CD14-positive monocyte (primary cell): ENCODE data around the gene SLC25A21. TPM values are rescaled to one million over a fixed set of nuclear protein-coding genes. Genes with fewer than 3 reads are reported as not detected.

ENCODE experiments used
- DNase-seq, 3 donors: peaks; one replicate each; pipeline ENCODE4 v3.0.0-alpha.2; 2011 to 2022
- H2AFZ ChIP-seq: 2 replicates; pipeline ENCODE4 v1.6.0; 2012; ENCODE audit warnings: mild to moderate bottlenecking, low read depth, low read length, inconsistent platforms; ENCODE audit not compliant: insufficient read depth, poor library complexity, severe bottlenecking
- H3K27ac ChIP-seq, 2 donors: 1 replicate in 1 of 2; 2 replicates in 1 of 2; pipeline ENCODE4 v1.5.1; 2012 to 2013; ENCODE audit warnings: low read length in 2 of 2, control low read depth in 1 of 2, inconsistent platforms in 1 of 2, low read depth in 1 of 2, mild to moderate bottlenecking in 1 of 2
- H3K27me3 ChIP-seq, 2 donors: one replicate each; pipeline versions ENCODE4 v1.6.0 to v1.6.1; 2011 to 2013; ENCODE audit warnings: low read length in 2 of 2; ENCODE audit not compliant: control insufficient read depth in 2 of 2, insufficient read depth in 2 of 2
- H3K36me3 ChIP-seq, 2 donors: replicated peaks in 1 of 2; 1 replicate in 1 of 2; 2 replicates in 1 of 2; pipeline versions ENCODE4 v1.5.1 to v1.6.1; 2012 to 2013; ENCODE audit warnings: low read length in 2 of 2, control low read depth in 1 of 2, inconsistent platforms in 1 of 2, mild to moderate bottlenecking in 1 of 2; ENCODE audit not compliant: insufficient read depth in 2 of 2, control insufficient read depth in 1 of 2
- H3K4me1 ChIP-seq, 2 donors: 1 replicate in 1 of 2; 2 replicates in 1 of 2; pipeline versions ENCODE4 v1.5.1 to v1.6.1; 2012 to 2013; ENCODE audit warnings: low read length in 2 of 2, control low read depth in 1 of 2, inconsistent platforms in 1 of 2, mild to moderate bottlenecking in 1 of 2, moderate library complexity in 1 of 2; ENCODE audit not compliant: insufficient read depth in 2 of 2, control insufficient read depth in 1 of 2
- H3K4me2 ChIP-seq: replicated peaks from 2 replicates; pipeline ENCODE3; 2012; ENCODE audit warnings: low read length, moderate library complexity, mild to moderate bottlenecking; ENCODE audit not compliant: poor library complexity, severe bottlenecking; ENCODE audit errors: extremely low read depth
- H3K4me3 ChIP-seq, 3 experiments: fragments of 200-600 bp in 1 of 3; sonication (generic) in 1 of 3; replicated peaks in 1 of 3; 1 replicate in 2 of 3; 2 replicates in 1 of 3; pipeline ENCODE4 v1.5.1; 2011 to 2013; ENCODE audit warnings: low read length in 3 of 3, mild to moderate bottlenecking in 3 of 3, control low read depth in 2 of 3, low read depth in 2 of 3, inconsistent platforms in 1 of 3, moderate library complexity in 1 of 3
- H3K79me2 ChIP-seq: 2 replicates; pipeline ENCODE4 v1.6.0; 2012; ENCODE audit warnings: mild to moderate bottlenecking, control low read depth, inconsistent platforms, low read length, moderate library complexity; ENCODE audit not compliant: insufficient read depth
- H3K9ac ChIP-seq: 2 replicates; pipeline ENCODE4 v1.6.0; 2017; ENCODE audit warnings: low read length, mild to moderate bottlenecking; ENCODE audit not compliant: insufficient read depth, poor library complexity, severe bottlenecking
- H3K9me3 ChIP-seq, 2 donors: replicated peaks in 1 of 2; 1 replicate in 1 of 2; 2 replicates in 1 of 2; pipeline versions ENCODE4 v1.5.1 to v1.6.1; 2012 to 2013; ENCODE audit warnings: low read length in 2 of 2, control low read depth in 1 of 2; ENCODE audit not compliant: control insufficient read depth in 1 of 2, insufficient read depth in 1 of 2
- H4K20me1 ChIP-seq: 2 replicates; pipeline ENCODE4 v1.6.0; 2012; ENCODE audit warnings: mild to moderate bottlenecking, low read length, control low read depth, moderate library complexity; ENCODE audit not compliant: insufficient read depth
- H3K27ac Mint-ChIP-seq, 7 donors: one replicate each; pipeline ENCODE4 v1.8.0; 2020; ENCODE audit warnings: mild to moderate bottlenecking in 7 of 7, mixed read lengths in 7 of 7, moderate library complexity in 6 of 7, inconsistent platforms in 2 of 7
- H3K27me3 Mint-ChIP-seq, 3 donors: one replicate each; pipeline ENCODE4 v1.8.0; 2021 to 2022; ENCODE audit warnings: low read depth in 3 of 3, mild to moderate bottlenecking in 3 of 3, mixed read lengths in 3 of 3, moderate library complexity in 3 of 3, inconsistent platforms in 1 of 3
- H3K36me3 Mint-ChIP-seq, 2 donors: one replicate each; pipeline ENCODE4 v1.8.0; 2020; ENCODE audit warnings: mixed read lengths in 2 of 2, inconsistent platforms in 1 of 2, mild to moderate bottlenecking in 1 of 2
- H3K4me1 Mint-ChIP-seq: one replicate; pipeline ENCODE4 v1.8.0; 2020; ENCODE audit warnings: mild to moderate bottlenecking, mixed read lengths
- H3K4me3 Mint-ChIP-seq, 2 donors: one replicate each; pipeline ENCODE4 v1.8.0; 2020; ENCODE audit warnings: mild to moderate bottlenecking in 2 of 2, mixed read lengths in 2 of 2, moderate library complexity in 1 of 2
- H3K9me3 Mint-ChIP-seq, 7 donors: one replicate each; pipeline ENCODE4 v1.8.0; 2020 to 2022; ENCODE audit warnings: mixed read lengths in 7 of 7, mild to moderate bottlenecking in 6 of 7, moderate library complexity in 6 of 7, inconsistent platforms in 2 of 7
- CTCF ChIP-seq: fragments of 200-600 bp; IDR thresholded peaks from one replicate; pipeline ENCODE4 v1.8.0; 2022; ENCODE audit warnings: antibody characterized with exemption, mild to moderate bottlenecking
- WGBS: methylation state at CpG from one replicate; pipeline ENCODE4 v1.1.5; 2013; ENCODE audit warnings: missing lambda C conversion rate; ENCODE audit not compliant: insufficient coverage; 5-methylcytosine and 5-hydroxymethylcytosine counted together
- intact Hi-C, 2 donors: fragments of 100-400 bp; cut with micrococcal nuclease; formaldehyde crosslinking; loops; one replicate each; pipeline versions ENCODE4 v1.15.0 to v1.15.1; 2023
- polyA plus RNA-seq, 3 donors: library from polyadenylated mRNA; depleted of rRNA in 1 of 3; unstranded in 2 of 3; stranded (reverse) in 1 of 3; fragments of 300-500 nt in 2 of 3; fragments of >200 nt in 1 of 3; fragmentation: Illumina TruSeq in 2 of 3; gene quantifications; 1 replicate in 2 of 3; 2 replicates in 1 of 3; pipeline ENCODE4 v1.2.3, GENCODE V29; 2012 to 2021

SLC25A21 gene
- polyA plus RNA-seq, 3 donors = not detected

DNA sequence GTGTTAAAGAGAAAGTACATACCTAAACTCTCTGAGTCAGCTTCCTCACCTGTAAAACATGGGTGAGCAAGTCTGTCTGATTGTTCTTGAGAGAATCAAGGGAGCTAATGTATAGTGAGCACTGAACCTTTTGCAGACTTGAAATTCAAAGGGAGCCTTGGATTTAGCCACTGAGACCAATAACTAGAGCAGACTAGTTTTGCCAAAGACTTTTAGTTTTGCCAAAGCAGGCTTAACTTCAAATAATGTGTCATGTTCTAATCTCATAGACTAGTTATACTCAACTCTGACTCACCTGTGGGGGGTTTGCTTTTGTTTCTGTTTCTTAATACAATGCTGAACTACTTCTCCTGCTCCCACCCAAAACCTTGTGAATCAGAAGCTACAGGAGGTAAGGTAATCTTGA lies 123.7 kb downstream of the SLC25A21 start:
- no peaks in the 10 kb centered on the region for H3K79me2 ChIP-seq
- no peak overlapping the region for H3K9ac ChIP-seq
- intact Hi-C loops = no loop called here
- H3K36me3 ChIP-seq = no peaks in the 10 kb centered on the region
- H2AFZ ChIP-seq = no peak overlapping the region
- DNase-seq = no peak
- H3K27me3 ChIP-seq = no peaks in the 10 kb centered on the region
- no peak for TF ChIP-seq CTCF
- H3K4me2 ChIP-seq = no peak overlapping the region
- no peak overlapping the region for H3K4me3 ChIP-seq
- Mint-ChIP-seq H3K4me3 (no peak overlapping the region), H3K27me3 (peaks cover 0 to 4% (median 4%) of the 10 kb centered on the region in 3 donors), H3K9me3 (peaks cover 0 to 2% (median 0%) of the 10 kb centered on the region in 7 donors), H3K4me1 (no peaks in the 10 kb centered on the region), H3K36me3 (no peaks in the 10 kb centered on the region), H3K27ac (no peak overlapping the region)
- no peak overlapping the region for H3K27ac ChIP-seq
- H4K20me1 ChIP-seq = no peaks in the 10 kb centered on the region
- no peaks in the 10 kb centered on the region for H3K4me1 ChIP-seq
- no peaks in the 10 kb centered on the region for H3K9me3 ChIP-seq

- intact Hi-C loops = no loop called here
- H3K27ac ChIP-seq = no peak overlapping the region
- H3K27me3 ChIP-seq = no peaks in the 10 kb centered on the region
- no peaks in the 10 kb centered on the region for H3K36me3 ChIP-seq
- Mint-ChIP-seq H3K9me3 (peaks cover 0 to 2% (median 0%) of the 10 kb centered on the region in 7 donors), H3K4me3 (no peak overlapping the region), H3K4me1 (no peaks in the 10 kb centered on the region), H3K36me3 (no peaks in the 10 kb centered on the region), H3K27me3 (peaks cover 0 to 4% (median 4%) of the 10 kb centered on the region in 3 donors), H3K27ac (no peak overlapping the region)
- TF ChIP-seq CTCF = no peak
- no peak overlapping the region for H3K4me3 ChIP-seq
- DNase-seq = no peak
- no peaks in the 10 kb centered on the region for H3K4me1 ChIP-seq
- H3K79me2 ChIP-seq = no peaks in the 10 kb centered on the region
- H4K20me1 ChIP-seq = no peaks in the 10 kb centered on the region
- H3K4me2 ChIP-seq = no peak overlapping the region
- 50% methylated on average over 1 of the region's 4 CpGs for WGBS
- no peak overlapping the region for H3K9ac ChIP-seq
- no peaks in the 10 kb centered on the region for H3K9me3 ChIP-seq
- H2AFZ ChIP-seq = no peak overlapping the region
These were observed 124.4 kb downstream of the SLC25A21 start for GRCh38 chr14:37047996-37048395.
